Activated CD8-positive, alpha-beta T cell treated with anti-CD3 and anti-CD28 coated beads for 36 hours (primary cell): ENCODE measurements around the gene POU4F3. TPM values are rescaled to one million over a fixed set of nuclear protein-coding genes. Genes with fewer than 3 reads are reported as not detected.

Experiments
- ATAC-seq: fragments of 200-7000 bp; cut with Tn5 transposase; one replicate; pipeline ENCODE4 v1.10.0; 2021; ENCODE audit warnings: mild to moderate bottlenecking, moderate library complexity
- CTCF ChIA-PET: fragments of 350-600 bp; sonication (Branson Sonifier 250); formaldehyde crosslinking; loops from one replicate; lab custom pipeline; 2021; ENCODE audit warnings: antibody characterized with exemption; lab: Charles Lee
- POLR2A ChIA-PET: fragments of 350-600 bp; sonication (Branson Sonifier 250); formaldehyde crosslinking; loops from one replicate; lab custom pipeline; 2021; ENCODE audit warnings: antibody characterized with exemption; lab: Charles Lee
- DNase-seq: peaks from one replicate; pipeline ENCODE4 v3.0.0-alpha.2; 2020
- H3K27ac Mint-ChIP-seq: one replicate; pipeline ENCODE4 v1.8.0; 2021; ENCODE audit warnings: mild to moderate bottlenecking, mixed read lengths
- H3K27me3 Mint-ChIP-seq: one replicate; pipeline ENCODE4 v1.8.0; 2021; ENCODE audit warnings: mixed read lengths
- H3K36me3 Mint-ChIP-seq: one replicate; pipeline ENCODE4 v1.8.0; 2021; ENCODE audit warnings: low read depth, mixed read lengths
- H3K4me1 Mint-ChIP-seq: one replicate; pipeline ENCODE4 v1.8.0; 2021; ENCODE audit warnings: low read depth, mixed read lengths
- H3K4me3 Mint-ChIP-seq: one replicate; pipeline ENCODE4 v1.8.0; 2021; ENCODE audit warnings: mild to moderate bottlenecking, moderate library complexity, mixed read lengths
- H3K9me3 Mint-ChIP-seq: one replicate; pipeline ENCODE4 v1.8.0; 2021; ENCODE audit warnings: mixed read lengths
- intact Hi-C: fragments of 100-400 bp; cut with micrococcal nuclease; formaldehyde crosslinking; loops from one replicate; pipeline ENCODE4 v1.10.0; 2022
- total RNA-seq, 2 experiments: library from RNA; stranded (reverse); gene quantifications; one replicate each; pipeline ENCODE4 v1.2.3, GENCODE V29; 2021
- TF ChIP-seq, protein P1 (sequence below): fragments of 200-600 bp; IDR thresholded peaks from one replicate; pipeline ENCODE4 v1.8.0; 2022; ENCODE audit warnings: antibody characterized with exemption, mild to moderate bottlenecking

The POU4F3 gene
- total RNA-seq, 2 experiments from 2014 or later, result not detected

DNA sequence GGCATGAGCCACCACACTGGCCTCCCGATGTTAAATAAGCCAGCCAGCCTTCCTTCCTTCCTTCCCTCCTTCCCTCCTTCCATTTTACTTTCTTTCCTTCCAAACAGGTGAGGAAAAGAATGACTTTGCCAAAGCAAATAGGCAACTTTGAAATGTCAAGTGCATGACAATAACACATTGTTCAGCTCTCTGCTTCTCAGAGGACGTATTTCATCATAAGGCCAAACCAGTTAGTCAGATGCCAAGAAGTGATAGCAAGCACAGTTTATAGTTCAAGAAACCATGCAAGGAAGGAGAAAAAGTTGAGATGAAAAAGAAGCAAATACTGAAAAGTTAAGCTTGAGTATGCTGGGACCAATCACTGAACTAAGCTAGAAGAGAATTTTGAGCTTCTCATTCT lies 29.5 kb downstream of the POU4F3 start:
- H3K27ac Mint-ChIP-seq, result no peak overlapping the region
- no peaks in the 10 kb centered on the region for H3K4me1 Mint-ChIP-seq
- no peaks in the 10 kb centered on the region for H3K36me3 Mint-ChIP-seq
- POLR2A ChIA-PET, result no interaction called here
- TF ChIP-seq, protein P1, sequence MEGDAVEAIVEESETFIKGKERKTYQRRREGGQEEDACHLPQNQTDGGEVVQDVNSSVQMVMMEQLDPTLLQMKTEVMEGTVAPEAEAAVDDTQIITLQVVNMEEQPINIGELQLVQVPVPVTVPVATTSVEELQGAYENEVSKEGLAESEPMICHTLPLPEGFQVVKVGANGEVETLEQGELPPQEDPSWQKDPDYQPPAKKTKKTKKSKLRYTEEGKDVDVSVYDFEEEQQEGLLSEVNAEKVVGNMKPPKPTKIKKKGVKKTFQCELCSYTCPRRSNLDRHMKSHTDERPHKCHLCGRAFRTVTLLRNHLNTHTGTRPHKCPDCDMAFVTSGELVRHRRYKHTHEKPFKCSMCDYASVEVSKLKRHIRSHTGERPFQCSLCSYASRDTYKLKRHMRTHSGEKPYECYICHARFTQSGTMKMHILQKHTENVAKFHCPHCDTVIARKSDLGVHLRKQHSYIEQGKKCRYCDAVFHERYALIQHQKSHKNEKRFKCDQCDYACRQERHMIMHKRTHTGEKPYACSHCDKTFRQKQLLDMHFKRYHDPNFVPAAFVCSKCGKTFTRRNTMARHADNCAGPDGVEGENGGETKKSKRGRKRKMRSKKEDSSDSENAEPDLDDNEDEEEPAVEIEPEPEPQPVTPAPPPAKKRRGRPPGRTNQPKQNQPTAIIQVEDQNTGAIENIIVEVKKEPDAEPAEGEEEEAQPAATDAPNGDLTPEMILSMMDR, result no peak
- intact Hi-C loops, result no loop called here
- CTCF ChIA-PET, result no interaction called here
- no peak overlapping the region for H3K4me3 Mint-ChIP-seq
- peaks cover 21% of the 10 kb centered on the region for H3K27me3 Mint-ChIP-seq
- ATAC-seq (no peak), DNase-seq (no peak)
- no peaks in the 10 kb centered on the region for H3K9me3 Mint-ChIP-seq

DNA sequence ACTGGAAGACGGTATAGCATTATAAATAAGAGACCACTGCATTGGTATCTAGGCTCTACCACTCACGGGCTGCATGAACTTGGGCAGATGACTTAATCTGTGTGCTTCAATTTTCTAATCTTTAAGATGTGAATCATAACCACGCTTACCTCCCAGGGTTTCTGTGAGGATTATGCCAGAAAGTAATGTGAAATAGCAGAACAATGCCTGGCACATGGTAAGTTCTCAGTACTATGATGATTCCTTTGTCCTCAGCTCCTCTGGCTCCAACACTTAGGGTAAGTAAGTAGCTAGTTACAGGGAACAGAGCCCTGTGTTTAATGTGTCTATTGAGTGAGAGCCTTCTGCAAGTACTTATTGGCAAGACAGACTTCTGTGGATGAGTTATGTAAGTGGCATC lies 31.1 kb downstream of the POU4F3 start:
- DNase-seq (no peak), ATAC-seq (no peak)
- Mint-ChIP-seq H3K9me3 (no peaks in the 10 kb centered on the region), H3K27me3 (peaks cover 22% of the 10 kb centered on the region), H3K4me3 (no peak overlapping the region), H3K36me3 (no peaks in the 10 kb centered on the region), H3K27ac (no peak overlapping the region), H3K4me1 (no peaks in the 10 kb centered on the region)
- intact Hi-C loops, result no loop called here
- ChIA-PET CTCF (no interaction called here), POLR2A (no interaction called here)
- TF ChIP-seq, protein P1, result no peak

DNA sequence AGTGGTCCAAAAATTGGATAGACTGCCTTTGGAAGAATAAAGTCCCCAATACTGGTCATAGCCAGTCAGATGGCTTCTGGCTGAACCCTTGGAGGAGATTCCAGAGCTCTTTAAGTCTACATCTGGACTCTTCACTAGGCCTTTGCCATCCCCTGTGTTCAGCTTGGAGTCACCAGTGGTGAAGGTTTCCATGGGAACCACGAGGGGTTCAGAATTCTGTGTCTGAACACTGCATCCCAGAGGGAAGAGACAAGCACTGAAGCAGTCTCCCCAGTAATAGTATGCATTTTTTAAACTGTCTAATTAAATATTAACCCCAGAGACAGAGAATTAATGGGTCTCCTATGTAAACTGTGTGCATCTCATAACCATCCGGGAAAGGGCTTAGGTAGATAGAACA lies 38.2 kb downstream of the POU4F3 start:
- Mint-ChIP-seq H3K9me3 (no peaks in the 10 kb centered on the region), H3K36me3 (no peaks in the 10 kb centered on the region), H3K4me1 (no peaks in the 10 kb centered on the region), H3K27ac (no peak overlapping the region), H3K27me3 (peaks cover 15% of the 10 kb centered on the region), H3K4me3 (no peak overlapping the region)
- ChIA-PET POLR2A (no interaction called here), CTCF (interaction anchor here (1.6 kb wide), 1 partner anchor 24 kb away, joined by 3 read pairs; no protein-coding TSS in a partner anchor)
- intact Hi-C loops, result no loop called here
- ATAC-seq (no peak), DNase-seq (no peak)
- TF ChIP-seq, protein P1, result no peak

DNA sequence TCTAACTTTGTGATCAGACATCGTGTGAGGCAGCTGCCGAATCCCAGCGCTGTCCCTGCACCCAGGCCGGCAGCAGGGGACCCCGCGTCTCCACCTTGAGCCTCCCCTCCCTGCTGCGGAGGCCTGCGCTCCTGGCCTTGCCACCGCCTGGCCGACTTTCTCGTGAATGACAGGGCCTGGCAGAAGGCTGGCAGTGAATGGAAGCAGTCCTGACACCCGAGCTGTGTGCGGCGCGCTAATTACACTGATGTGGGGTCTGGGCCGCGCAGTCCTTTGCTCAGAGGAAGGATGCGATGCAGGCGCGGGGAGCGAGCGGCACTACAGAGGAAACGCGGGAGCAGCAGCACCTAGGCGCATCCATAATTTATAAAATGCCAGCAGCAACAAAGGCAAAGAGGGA lies 40.3 kb downstream of the POU4F3 start:
- ATAC-seq (no peak), DNase-seq (no peak)
- intact Hi-C loops, result no loop called here
- H3K27ac Mint-ChIP-seq, result no peak overlapping the region
- peaks cover 12% of the 10 kb centered on the region for H3K27me3 Mint-ChIP-seq
- H3K9me3 Mint-ChIP-seq, result no peaks in the 10 kb centered on the region
- ChIA-PET POLR2A (no interaction called here), CTCF (no interaction called here)
- H3K36me3 Mint-ChIP-seq, result no peaks in the 10 kb centered on the region
- TF ChIP-seq, protein P1, result no peak
- H3K4me3 Mint-ChIP-seq, result no peak overlapping the region
- H3K4me1 Mint-ChIP-seq, result no peaks in the 10 kb centered on the region

DNA sequence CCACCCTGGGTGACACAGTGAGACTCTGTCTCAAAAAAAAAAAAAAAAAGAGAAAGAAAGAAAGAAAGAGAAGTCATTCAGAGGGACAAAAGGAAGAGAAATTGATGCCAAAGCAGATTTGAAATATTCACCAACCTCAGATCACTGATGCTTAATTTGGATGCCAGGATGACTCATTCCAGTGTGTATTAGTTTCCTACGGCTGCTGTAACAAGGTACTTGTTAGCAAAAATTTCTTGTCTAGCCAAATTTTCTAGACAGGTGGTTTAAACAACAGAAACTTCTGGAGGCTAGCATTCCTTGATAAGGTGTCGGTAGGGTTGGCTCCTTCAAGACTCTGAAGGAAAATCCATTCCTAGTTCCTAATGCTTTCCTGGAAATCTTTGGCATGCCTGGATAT lies 42.1 kb downstream of the POU4F3 start:
- Mint-ChIP-seq H3K4me1 (no peaks in the 10 kb centered on the region), H3K9me3 (no peaks in the 10 kb centered on the region), H3K27ac (no peak overlapping the region), H3K36me3 (no peaks in the 10 kb centered on the region), H3K27me3 (peaks cover 12% of the 10 kb centered on the region), H3K4me3 (no peak overlapping the region)
- ATAC-seq (no peak), DNase-seq (no peak)
- ChIA-PET POLR2A (no interaction called here), CTCF (no interaction called here)
- intact Hi-C loops, result no loop called here
- TF ChIP-seq, protein P1, result no peak
